T follicular helper cell (primary cell): ENCODE results near the gene LCE1D.

Source experiments
- DNase-seq: peaks from one replicate; pipeline ENCODE4 v3.0.0-alpha.2; 2020; ENCODE audit warnings: low read depth

Gene LCE1D

DNA sequence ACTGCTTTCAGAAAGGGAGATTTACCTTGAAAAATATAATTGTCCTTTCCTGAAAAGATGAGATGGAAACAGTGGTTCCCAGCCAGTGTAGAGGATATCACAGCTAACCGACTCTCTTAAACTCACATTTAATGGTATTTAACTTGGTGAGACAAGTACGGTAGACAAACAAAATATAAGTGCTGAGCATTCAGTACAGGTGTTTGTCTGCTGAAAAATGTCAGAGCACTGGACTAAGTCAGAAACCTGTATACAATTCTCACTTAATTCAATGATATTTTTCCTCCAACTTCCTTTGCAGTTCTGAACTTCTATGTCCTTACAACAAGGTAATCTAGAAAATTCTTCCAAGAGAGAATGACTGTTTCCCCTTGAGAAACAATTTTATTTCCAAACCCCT, 15.2 kb downstream of the LCE1D start, which contains the start of gene LCE1B:
Gene LCE1B, plus strand, starts transcription at position 301 of the 400 bp plus-strand sequence. CDS start 476 bp downstream, outside the sequence.
- no peak for DNase-seq

DNA sequence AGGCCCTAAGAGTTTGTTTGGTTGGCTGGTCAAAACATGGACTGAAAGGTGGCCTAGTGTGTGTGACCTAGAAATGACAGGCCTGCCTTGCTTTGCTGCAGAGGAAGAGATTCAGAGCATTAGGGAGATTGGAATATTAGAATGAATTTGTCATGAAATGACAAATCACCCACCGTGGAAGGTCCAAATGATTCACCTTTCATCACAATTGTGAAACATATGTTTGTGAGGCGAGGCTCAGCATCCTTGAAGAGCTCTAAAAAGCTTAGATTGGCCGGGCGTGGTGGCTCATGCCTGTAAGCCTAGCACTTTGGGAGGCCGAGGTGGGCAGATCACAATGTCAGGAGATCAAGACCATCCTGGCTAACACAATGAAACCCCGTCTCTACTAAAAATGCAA, 20.8 kb downstream of the LCE1D start:
- DNase-seq, result no peak

DNA sequence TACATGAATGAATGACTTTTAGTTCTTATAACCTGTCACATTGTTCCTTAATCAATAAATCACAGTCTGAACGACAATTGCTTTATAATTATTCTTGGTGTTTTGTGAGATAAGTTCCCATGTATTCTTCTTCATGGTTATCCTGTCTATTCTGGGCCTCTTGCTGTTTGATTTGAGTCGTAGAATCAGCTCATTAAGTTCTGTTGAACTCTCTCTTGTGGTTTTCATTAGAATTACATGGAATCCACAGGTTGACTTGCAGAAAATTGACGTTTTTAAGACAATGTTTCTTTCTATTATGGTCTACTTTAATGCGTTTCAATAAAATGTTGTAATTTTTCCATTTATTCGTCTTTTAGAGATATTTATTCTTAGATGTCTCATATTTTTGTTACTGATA, 26.8 kb downstream of the LCE1D start:
- no peak for DNase-seq

DNA sequence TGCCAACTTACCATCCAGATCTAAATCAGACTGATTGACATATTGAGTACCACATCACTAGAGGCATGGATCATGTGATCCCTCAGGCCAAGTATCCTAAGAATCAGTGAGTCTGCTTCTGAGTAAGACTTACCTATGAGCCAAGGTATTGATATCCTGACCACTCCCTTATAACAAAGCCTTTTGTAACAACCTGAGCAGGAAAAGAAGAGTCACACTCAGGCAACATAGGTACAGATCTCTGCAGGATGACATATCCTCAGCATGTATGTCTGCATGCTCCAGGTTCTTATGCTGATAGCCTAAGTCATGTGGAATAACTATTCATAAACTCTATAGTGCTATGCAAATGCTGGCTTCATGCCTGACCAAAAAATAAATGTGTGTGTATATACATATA, 28.4 kb downstream of the LCE1D start:
- DNase-seq, result no peak

DNA sequence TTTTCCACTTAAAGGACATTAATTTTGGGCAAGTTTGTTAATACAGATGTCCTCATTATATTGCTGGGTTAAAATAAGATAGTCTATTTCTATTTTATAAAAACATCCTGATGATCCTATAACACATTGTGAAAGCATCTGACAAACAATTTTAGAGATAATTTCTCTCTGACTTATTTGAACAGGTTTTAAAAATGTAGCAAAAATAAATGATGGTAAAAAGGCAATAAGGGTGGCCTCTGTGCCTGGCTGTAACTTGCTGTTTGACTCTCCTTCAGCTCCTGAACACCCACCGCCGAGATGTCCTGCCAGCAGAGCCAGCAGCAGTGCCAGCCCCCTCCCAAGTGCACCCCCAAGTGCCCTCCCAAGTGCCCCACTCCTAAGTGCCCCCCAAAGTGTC, 30.7 kb downstream of the LCE1D start, which contains the start of gene LCE1A:
Gene LCE1A, plus strand, starts transcription at position 301 of the 400 bp plus-strand sequence. Its CDS starts 0 bp downstream, at position 301.
- DNase-seq, result no peak

DNA sequence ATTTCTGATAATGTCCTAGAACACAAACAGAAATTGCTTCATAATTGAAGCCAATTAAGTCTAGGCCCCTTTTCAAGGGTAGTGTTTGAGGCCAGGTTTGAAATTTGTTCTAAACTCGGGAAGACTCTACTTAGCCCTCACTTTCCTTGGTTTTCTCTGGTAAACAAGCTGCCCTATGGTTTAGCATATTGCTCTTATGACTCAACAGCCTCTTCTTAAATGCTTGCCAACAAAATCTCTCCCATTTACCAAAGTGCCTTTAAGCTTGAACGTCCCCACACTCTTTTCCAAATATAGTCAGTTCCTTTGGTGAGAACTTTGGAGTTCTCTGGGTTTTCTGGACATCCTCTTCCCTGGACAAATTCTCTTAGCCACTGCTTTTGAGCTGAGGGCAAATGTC, 40.3 kb downstream of the LCE1D start:
- DNase-seq, result no peak

DNA sequence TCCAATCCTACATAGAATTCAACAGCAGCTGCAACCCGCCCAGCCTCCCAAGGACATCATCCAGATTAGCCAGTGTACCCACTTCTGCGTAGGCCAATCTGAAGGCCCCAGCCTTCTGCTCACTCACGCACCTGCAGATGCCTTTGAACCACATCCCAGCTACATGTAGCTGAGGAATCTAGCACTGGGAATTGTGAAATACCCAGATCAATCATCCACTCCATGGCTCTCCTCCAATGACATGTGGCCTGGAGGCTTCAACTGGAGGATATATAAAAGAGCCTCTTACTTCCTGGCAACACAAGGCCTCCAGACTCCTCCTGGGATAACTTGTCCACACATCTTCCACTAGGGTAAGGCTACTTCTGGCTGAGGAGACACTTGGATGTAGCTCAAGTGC, 46.0 kb downstream of the LCE1D start, which contains the start of gene LCE6A:
Gene LCE6A, plus strand, starts transcription at position 301 of the 400 bp plus-strand sequence. CDS start 665 bp downstream, outside the sequence.
- no peak for DNase-seq
